Caco-2 (cell line): ENCODE data around the gene RCN2. TPM values are rescaled to one million over a fixed set of nuclear protein-coding genes. Genes with fewer than 3 reads are reported as not detected.
"Not testable (repeated sequence)": the region's sequence is repeated elsewhere in the genome, so short reads cannot be mapped to it uniquely, and the experiment has no call there.

ENCODE experiments used
- Bru-seq: library from RNA; stranded (reverse); fragments of 400-500 nt; gene quantifications from one replicate; lab custom pipeline; 2021; lab: Mats Ljungman, UMichigan
- BruChase-seq, 2 experiments: library from RNA; stranded (reverse); fragments of 400-500 nt; gene quantifications; one replicate each; lab custom pipeline; 2021; lab: Mats Ljungman, UMichigan
- BruUV-seq: library from RNA; stranded (reverse); fragments of 400-500 nt; replicated peaks from 2 replicates; lab custom pipeline; 2021; lab: Mats Ljungman, UMichigan
- CTCF ChIA-PET: fragments of 300-600 bp; sonication (Branson Sonifier 250); formaldehyde crosslinking; loops from one replicate; lab custom pipeline; 2022; ENCODE audit warnings: antibody characterized with exemption; lab: Charles Lee
- POLR2A ChIA-PET: fragments of 300-600 bp; sonication (Branson Sonifier 250); formaldehyde crosslinking; loops from one replicate; lab custom pipeline; 2022; ENCODE audit warnings: antibody characterized with exemption; lab: Charles Lee
- DNase-seq, 2 experiments: peaks; one replicate each; pipeline versions ENCODE4 v3.0.0 to v3.0.0-alpha.2; 2020 to 2022
- H3K27me3 ChIP-seq: replicated peaks from 2 replicates; pipeline ENCODE4 v1.6.0; 2011; ENCODE audit warnings: low read length; ENCODE audit not compliant: control insufficient read depth, insufficient read depth
- H3K36me3 ChIP-seq: 2 replicates; pipeline ENCODE4 v1.5.1; 2011; ENCODE audit warnings: low read length; ENCODE audit not compliant: control insufficient read depth, insufficient read depth
- H3K4me1 ChIP-seq: fragments of 250-450 bp; sonication (Bioruptor Pico); 2 replicates; pipeline ENCODE4 v1.5.1; 2020; ENCODE audit warnings: mild to moderate bottlenecking
- H3K4me3 ChIP-seq: 2 replicates; pipeline ENCODE4 v1.5.1; 2011; ENCODE audit warnings: low read depth, mild to moderate bottlenecking, control low read depth, low read length
- H3K9me3 ChIP-seq: fragments of 250-450 bp; sonication (Bioruptor Pico); 2 replicates; pipeline ENCODE4 v1.5.1; 2020; ENCODE audit warnings: mild to moderate bottlenecking, moderate library complexity
- H3K27ac Mint-ChIP-seq: one replicate; pipeline ENCODE4 v1.8.0; 2022; ENCODE audit warnings: mixed read lengths; ENCODE audit not compliant: unreplicated experiment
- H3K27me3 Mint-ChIP-seq: one replicate; pipeline ENCODE4 v1.8.0; 2022; ENCODE audit warnings: mixed read lengths; ENCODE audit not compliant: insufficient read depth, unreplicated experiment
- H3K36me3 Mint-ChIP-seq: one replicate; pipeline ENCODE4 v1.8.0; 2022; ENCODE audit warnings: mild to moderate bottlenecking, mixed read lengths; ENCODE audit not compliant: insufficient read depth, unreplicated experiment
- H3K4me1 Mint-ChIP-seq: one replicate; pipeline ENCODE4 v1.8.0; 2022; ENCODE audit warnings: low read depth, mixed read lengths; ENCODE audit not compliant: unreplicated experiment
- H3K4me3 Mint-ChIP-seq: one replicate; pipeline ENCODE4 v1.8.0; 2022; ENCODE audit warnings: mild to moderate bottlenecking, moderate library complexity, mixed read lengths; ENCODE audit not compliant: unreplicated experiment
- H3K9me3 Mint-ChIP-seq: one replicate; pipeline ENCODE4 v1.8.0; 2022; ENCODE audit warnings: mixed read lengths; ENCODE audit not compliant: unreplicated experiment
- intact Hi-C: fragments of 100-400 bp; cut with micrococcal nuclease; formaldehyde crosslinking; loops from one replicate; pipeline ENCODE4 v1.10.0; 2022; ENCODE audit not compliant: unreplicated experiment
- long read RNA-seq: library from polyadenylated mRNA; stranded (forward); transcript quantifications from one replicate; pipeline ENCODE4 v2.0.0, GENCODE V29; 2022
- total RNA-seq: library from RNA; stranded (reverse); gene quantifications from 2 replicates; pipeline ENCODE4 v1.2.3, GENCODE V29; 2022
- TF ChIP-seq, protein P1 (sequence below), 2 experiments: fragments of 200-600 bp in 1 of 2; IDR thresholded peaks; 1 replicate in 1 of 2; 2 replicates in 1 of 2; pipeline versions ENCODE4 v1.5.1 to v1.8.0; 2011 to 2022; ENCODE audit warnings: antibody characterized with exemption in 1 of 2, control low read depth in 1 of 2, inconsistent platforms in 1 of 2, low read depth in 1 of 2, low read length in 1 of 2, mild to moderate bottlenecking in 1 of 2, moderate library complexity in 1 of 2; ENCODE audit not compliant: insufficient read depth in 1 of 2, severe bottlenecking in 1 of 2, unreplicated experiment in 1 of 2

Gene RCN2
- 72.8 and 73.7 TPM in 2 replicates for total RNA-seq
- Bru-seq, nascent RNA: percentile 88 among the genes with signal in this experiment
- percentile 86 among the genes with signal in this experiment for BruChase-seq, experiment 1, labeled RNA remaining after a 2-hour chase
- BruChase-seq, experiment 2, labeled RNA remaining after a 6-hour chase: percentile 92 among the genes with signal in this experiment
- long read RNA-seq, full-length matches to known transcripts: 228 of 237 reads
- long read RNA-seq, partial matches to known transcripts: 3 of 237 reads
- long read RNA-seq, other reads (novel, unspliced or antisense): 6 of 237 reads

GRCh38 chr15:76931397-76932134 is at the start of gene RCN2:
Gene RCN2, plus strand, starts transcription at chr15:76931749. Its CDS starts 93 bp downstream, at chr15:76931842.
- intact Hi-C loops: loop anchor here (1.0 kb wide), 1 partner anchor 26 kb away; the partner anchor contains the start of gene SCAPER
- peak within 1 kb of the TSS; percentile 81 for H3K27ac Mint-ChIP-seq
- H3K27me3 Mint-ChIP-seq: no peaks in the 10 kb centered on the region
- H3K9me3 Mint-ChIP-seq: no peaks in the 10 kb centered on the region
- ChIA-PET POLR2A (interaction anchor here (0.6 to 1.9 kb wide), 5 partner anchors 15 to 725 kb away, joined by 3 to 18 read pairs (median 4); partner anchors contain the start of genes ETFA and SCAPER), CTCF (interaction anchor here (0.6 to 1.0 kb wide), 3 partner anchors 26 to 746 kb away, joined by 3 to 4 read pairs (median 3); partner anchors contain the start of gene SCAPER)
- BruUV-seq: no TSS peak
- peak; percentile 93 to 96 for DNase-seq
- Histone ChIP-seq H3K27me3 (no peaks in the 10 kb centered on the region), H3K4me1 (peaks cover 5% of the 10 kb centered on the region; the same call in 1 of the 2 replicates), H3K4me3 (peak within 1 kb of the TSS; percentile 55), H3K36me3 (no peaks in the 10 kb centered on the region), H3K9me3 (no peaks in the 10 kb centered on the region)
- H3K4me3 Mint-ChIP-seq: peak within 1 kb of the TSS; percentile 87
- H3K36me3 Mint-ChIP-seq: peaks cover 24% of the 10 kb centered on the region
- TF ChIP-seq, protein P1, sequence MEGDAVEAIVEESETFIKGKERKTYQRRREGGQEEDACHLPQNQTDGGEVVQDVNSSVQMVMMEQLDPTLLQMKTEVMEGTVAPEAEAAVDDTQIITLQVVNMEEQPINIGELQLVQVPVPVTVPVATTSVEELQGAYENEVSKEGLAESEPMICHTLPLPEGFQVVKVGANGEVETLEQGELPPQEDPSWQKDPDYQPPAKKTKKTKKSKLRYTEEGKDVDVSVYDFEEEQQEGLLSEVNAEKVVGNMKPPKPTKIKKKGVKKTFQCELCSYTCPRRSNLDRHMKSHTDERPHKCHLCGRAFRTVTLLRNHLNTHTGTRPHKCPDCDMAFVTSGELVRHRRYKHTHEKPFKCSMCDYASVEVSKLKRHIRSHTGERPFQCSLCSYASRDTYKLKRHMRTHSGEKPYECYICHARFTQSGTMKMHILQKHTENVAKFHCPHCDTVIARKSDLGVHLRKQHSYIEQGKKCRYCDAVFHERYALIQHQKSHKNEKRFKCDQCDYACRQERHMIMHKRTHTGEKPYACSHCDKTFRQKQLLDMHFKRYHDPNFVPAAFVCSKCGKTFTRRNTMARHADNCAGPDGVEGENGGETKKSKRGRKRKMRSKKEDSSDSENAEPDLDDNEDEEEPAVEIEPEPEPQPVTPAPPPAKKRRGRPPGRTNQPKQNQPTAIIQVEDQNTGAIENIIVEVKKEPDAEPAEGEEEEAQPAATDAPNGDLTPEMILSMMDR (IDR thresholded peaks at IDR 0.05; ENCODE audit: insufficient read depth in 1 of 2, low read depth in 1 of 2, low read length in 1 of 2, severe bottlenecking in 1 of 2, unreplicated experiment in 1 of 2): no peak
- peaks cover 6% of the 10 kb centered on the region for H3K4me1 Mint-ChIP-seq

DNA sequence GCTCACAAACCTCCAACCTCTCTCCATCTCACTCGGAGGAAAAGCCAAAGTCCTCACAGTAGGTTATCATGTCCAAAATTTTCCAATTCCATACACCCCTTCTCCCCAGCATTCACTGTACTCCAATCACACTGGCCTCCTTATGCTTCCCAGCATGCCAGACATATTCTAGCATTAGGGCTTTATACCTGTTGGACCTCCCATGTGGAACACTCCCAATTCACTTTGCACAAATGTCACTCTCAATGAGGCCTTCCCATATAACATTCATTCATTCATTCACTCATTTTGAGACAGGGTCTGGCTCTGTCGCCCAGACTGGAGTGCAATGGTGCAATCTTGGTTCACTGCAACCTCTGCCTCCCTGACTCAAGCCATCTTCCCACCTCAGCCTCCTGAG is 46.3 kb upstream of the RCN2 start:
- peaks cover 7% of the 10 kb centered on the region for H3K9me3 Mint-ChIP-seq
- no peaks in the 10 kb centered on the region for H3K9me3 ChIP-seq
- H3K4me3 ChIP-seq: no peak overlapping the region
- TF ChIP-seq, protein P1 (IDR thresholded peaks at IDR 0.05; ENCODE audit: insufficient read depth in 1 of 2, low read depth in 1 of 2, low read length in 1 of 2, severe bottlenecking in 1 of 2, unreplicated experiment in 1 of 2): no peak
- H3K36me3 Mint-ChIP-seq: no peaks in the 10 kb centered on the region
- no peak overlapping the region for H3K4me3 Mint-ChIP-seq
- no TSS peak for BruUV-seq
- no peak overlapping the region for H3K27ac Mint-ChIP-seq
- H3K27me3 Mint-ChIP-seq: no peaks in the 10 kb centered on the region
- no peak for DNase-seq
- no peaks in the 10 kb centered on the region for H3K4me1 Mint-ChIP-seq
- CTCF ChIA-PET: no interaction called here
- no peaks in the 10 kb centered on the region for H3K36me3 ChIP-seq
- no peaks in the 10 kb centered on the region for H3K4me1 ChIP-seq
- POLR2A ChIA-PET: no interaction called here
- no peaks in the 10 kb centered on the region for H3K27me3 ChIP-seq
- intact Hi-C loops: no loop called here

DNA sequence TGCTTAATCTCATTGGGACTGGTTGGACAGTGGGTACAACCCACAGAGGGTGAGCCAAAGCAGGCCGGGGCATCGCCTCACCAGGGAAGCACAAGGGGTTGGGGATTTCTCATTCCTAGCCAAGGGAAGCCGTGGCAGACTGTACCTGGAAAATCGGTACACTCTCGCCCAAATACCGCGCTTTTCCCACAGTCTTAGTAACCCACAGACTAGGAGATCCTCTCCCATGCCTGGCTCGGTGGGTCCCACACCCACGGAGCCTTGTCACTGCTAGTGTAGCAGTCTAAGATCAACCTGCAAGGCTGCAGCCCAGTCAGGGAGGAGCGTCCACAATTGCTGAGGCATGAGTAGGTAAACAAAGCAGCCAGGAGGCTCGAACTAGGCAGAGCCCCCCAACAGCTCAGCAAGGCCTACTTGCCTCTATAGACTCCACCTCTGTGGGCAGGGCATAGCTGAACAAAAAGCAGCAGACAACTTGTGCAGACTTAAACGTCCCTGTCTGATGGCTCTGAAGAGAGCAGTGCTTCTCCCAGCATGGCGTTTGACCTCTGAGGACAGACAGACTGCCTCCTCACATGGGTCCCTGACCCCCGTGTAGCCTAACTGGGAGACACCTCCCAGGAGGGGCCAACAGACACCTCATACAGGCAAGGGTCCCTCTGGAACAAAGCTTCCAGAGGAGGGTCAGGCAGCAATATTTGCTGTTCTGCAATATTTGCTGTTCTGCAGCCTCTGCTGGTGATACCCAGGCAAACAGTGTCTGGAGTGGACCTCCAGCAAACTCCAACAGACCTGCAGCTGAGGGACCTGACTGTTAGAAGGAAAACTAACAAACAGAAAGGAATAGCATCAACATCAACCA is 44.0 kb upstream of the RCN2 start:
- H3K4me3 Mint-ChIP-seq, H3K4me1 ChIP-seq, H3K4me1 Mint-ChIP-seq, CTCF ChIA-PET, intact Hi-C loops, H3K27ac Mint-ChIP-seq, H3K27me3 ChIP-seq, H3K4me3 ChIP-seq, POLR2A ChIA-PET, H3K9me3 ChIP-seq, H3K36me3 ChIP-seq, H3K9me3 Mint-ChIP-seq, H3K27me3 Mint-ChIP-seq, DNase-seq, BruUV-seq, H3K36me3 Mint-ChIP-seq: not testable (repeated sequence)

GRCh38 chr15:76892836-76893235 is 38.7 kb upstream of the RCN2 start:
- BruUV-seq, intact Hi-C loops, H3K4me1 ChIP-seq, H3K4me1 Mint-ChIP-seq, POLR2A ChIA-PET, CTCF ChIA-PET, H3K4me3 ChIP-seq, H3K9me3 ChIP-seq, DNase-seq, H3K9me3 Mint-ChIP-seq, H3K27me3 Mint-ChIP-seq, H3K27me3 ChIP-seq, H3K36me3 ChIP-seq, H3K4me3 Mint-ChIP-seq, H3K36me3 Mint-ChIP-seq, H3K27ac Mint-ChIP-seq: not testable (repeated sequence)
